C4-2B (cell line): ENCODE measurements around the gene B4GALNT4.

Source experiments
- ZFX ChIP-seq: fragments of 450-650 bp; IDR thresholded peaks from 2 replicates; pipeline ENCODE4 v1.6.1; 2017
- TF ChIP-seq, protein P1 (sequence below): fragments of 450-650 bp; conservative IDR thresholded peaks from 2 replicates; pipeline ENCODE4 v1.5.1; 2017; ENCODE audit warnings: mild to moderate bottlenecking

DNA sequence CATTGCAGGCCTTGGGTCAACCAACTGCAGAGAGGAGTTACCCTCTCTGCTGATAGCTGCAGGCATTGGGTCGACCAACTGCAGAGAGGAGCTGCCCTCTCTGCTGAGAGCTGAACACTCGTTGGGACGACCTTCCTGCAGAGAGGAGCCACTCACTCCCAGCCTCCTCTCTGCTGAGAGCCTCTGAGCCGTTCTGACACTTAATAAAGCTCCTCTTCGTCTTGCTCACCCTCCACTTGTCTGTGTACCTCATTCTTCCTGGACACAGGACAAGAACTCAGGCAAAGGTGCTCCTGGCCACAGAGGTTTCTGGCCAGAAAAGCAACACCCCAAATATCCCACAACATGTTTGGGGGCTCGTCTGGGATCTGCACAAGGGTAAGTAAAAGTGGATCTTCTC lies 17.2 kb downstream of the B4GALNT4 start:
- TF ChIP-seq, protein P1, sequence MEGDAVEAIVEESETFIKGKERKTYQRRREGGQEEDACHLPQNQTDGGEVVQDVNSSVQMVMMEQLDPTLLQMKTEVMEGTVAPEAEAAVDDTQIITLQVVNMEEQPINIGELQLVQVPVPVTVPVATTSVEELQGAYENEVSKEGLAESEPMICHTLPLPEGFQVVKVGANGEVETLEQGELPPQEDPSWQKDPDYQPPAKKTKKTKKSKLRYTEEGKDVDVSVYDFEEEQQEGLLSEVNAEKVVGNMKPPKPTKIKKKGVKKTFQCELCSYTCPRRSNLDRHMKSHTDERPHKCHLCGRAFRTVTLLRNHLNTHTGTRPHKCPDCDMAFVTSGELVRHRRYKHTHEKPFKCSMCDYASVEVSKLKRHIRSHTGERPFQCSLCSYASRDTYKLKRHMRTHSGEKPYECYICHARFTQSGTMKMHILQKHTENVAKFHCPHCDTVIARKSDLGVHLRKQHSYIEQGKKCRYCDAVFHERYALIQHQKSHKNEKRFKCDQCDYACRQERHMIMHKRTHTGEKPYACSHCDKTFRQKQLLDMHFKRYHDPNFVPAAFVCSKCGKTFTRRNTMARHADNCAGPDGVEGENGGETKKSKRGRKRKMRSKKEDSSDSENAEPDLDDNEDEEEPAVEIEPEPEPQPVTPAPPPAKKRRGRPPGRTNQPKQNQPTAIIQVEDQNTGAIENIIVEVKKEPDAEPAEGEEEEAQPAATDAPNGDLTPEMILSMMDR = no peak
- TF ChIP-seq ZFX = no peak
